CD4-positive, alpha-beta T cell (primary cell): ENCODE results near the gene LMOD1. TPM values are rescaled to one million over a fixed set of nuclear protein-coding genes. Genes with fewer than 3 reads are reported as not detected.

Experiments used
- ATAC-seq: fragments of 200-7000 bp; cut with Tn5 transposase; one replicate; pipeline ENCODE4 v1.10.0; 2022; ENCODE audit warnings: mild to moderate bottlenecking; ENCODE audit not compliant: poor library complexity
- CTCF ChIA-PET: fragments of 350-600 bp; sonication (Branson Sonifier 250); formaldehyde crosslinking; loops from one replicate; lab custom pipeline; 2021; ENCODE audit warnings: antibody characterized with exemption, inconsistent platforms; lab: Charles Lee
- POLR2A ChIA-PET: fragments of 350-600 bp; sonication (Branson Sonifier 250); formaldehyde crosslinking; loops from one replicate; lab custom pipeline; 2021; ENCODE audit warnings: antibody characterized with exemption, inconsistent platforms; lab: Charles Lee
- DNase-seq, 14 experiments: peaks; one replicate each; pipeline ENCODE4 v3.0.0-alpha.2; 2013 to 2020; ENCODE audit warnings: mixed read lengths in 2 of 14
- H3K27ac ChIP-seq, 2 donors: one replicate each; pipeline versions ENCODE4 v1.5.1 to v1.7.0; 2013; ENCODE audit warnings: low read length in 2 of 2, low read depth in 1 of 2, mild to moderate bottlenecking in 1 of 2
- H3K27me3 ChIP-seq, 2 experiments: 1 replicate in 1 of 2; 2 replicates in 1 of 2; pipeline versions ENCODE4 v1.6.1 to v1.7.0; 2013; ENCODE audit warnings: low read length in 2 of 2, control low read depth in 1 of 2, mild to moderate bottlenecking in 1 of 2, moderate library complexity in 1 of 2; ENCODE audit not compliant: insufficient read depth in 2 of 2, control insufficient read depth in 1 of 2
- H3K36me3 ChIP-seq: one replicate; pipeline ENCODE4 v1.6.1; 2013; ENCODE audit warnings: low read length, control low read depth; ENCODE audit not compliant: insufficient read depth
- H3K4me1 ChIP-seq: one replicate; pipeline ENCODE4 v1.6.1; 2013; ENCODE audit warnings: low read length, control low read depth; ENCODE audit not compliant: insufficient read depth
- H3K4me3 ChIP-seq: one replicate; pipeline ENCODE4 v1.5.1; 2013; ENCODE audit warnings: mild to moderate bottlenecking, low read length, moderate library complexity
- H3K9me3 ChIP-seq, 2 experiments: 1 replicate in 1 of 2; 2 replicates in 1 of 2; pipeline versions ENCODE4 v1.6.1 to v1.7.0; 2013; ENCODE audit warnings: low read length in 2 of 2, mild to moderate bottlenecking in 2 of 2, control low read depth in 1 of 2, moderate library complexity in 1 of 2; ENCODE audit not compliant: control insufficient read depth in 1 of 2, insufficient read depth in 1 of 2
- H3K27ac Mint-ChIP-seq: one replicate; pipeline ENCODE4 v1.8.0; 2020; ENCODE audit warnings: mixed read lengths
- H3K27me3 Mint-ChIP-seq: one replicate; pipeline ENCODE4 v1.8.0; 2021; ENCODE audit warnings: mixed read lengths
- H3K36me3 Mint-ChIP-seq: one replicate; pipeline ENCODE4 v1.8.0; 2021; ENCODE audit warnings: low read depth, mixed read lengths
- H3K4me1 Mint-ChIP-seq: one replicate; pipeline ENCODE4 v1.8.0; 2021; ENCODE audit warnings: low read depth, mixed read lengths
- H3K4me3 Mint-ChIP-seq: one replicate; pipeline ENCODE4 v1.8.0; 2020; ENCODE audit warnings: mild to moderate bottlenecking, mixed read lengths
- H3K9me3 Mint-ChIP-seq: one replicate; pipeline ENCODE4 v1.8.0; 2020; ENCODE audit warnings: mixed read lengths
- intact Hi-C, 2 experiments: fragments of 100-400 bp; cut with DNase I in 1 of 2; cut with micrococcal nuclease in 1 of 2; formaldehyde crosslinking; loops; one replicate each; pipeline versions ENCODE4 v1.15.1 to v1.9.0; 2023 to 2025; cut with DNase I, micrococcal nuclease
- total RNA-seq, 174 experiments: library from RNA in 2 of 174; stranded (reverse) in 2 of 174; gene quantifications; one replicate each; pipeline ENCODE4 v1.2.3 and lab custom pipeline; 2021 to 2026
- TF ChIP-seq, protein P1 (sequence below): fragments of 200-600 bp; IDR thresholded peaks from one replicate; pipeline ENCODE4 v1.8.0; 2022; ENCODE audit warnings: antibody characterized with exemption, mild to moderate bottlenecking

Gene LMOD1
- total RNA-seq, 2 experiments from 2014 or later = not detected

- CTCF ChIA-PET = interaction anchor here (0.7 to 1.1 kb wide), 3 partner anchors 15 to 391 kb away, joined by 3 read pairs; no protein-coding TSS in a partner anchor
- no peak overlapping the region for H3K27ac ChIP-seq
- H3K4me3 ChIP-seq = no peak overlapping the region
- Mint-ChIP-seq H3K9me3 (no peaks in the 10 kb centered on the region), H3K27ac (no peak overlapping the region), H3K4me1 (no peaks in the 10 kb centered on the region), H3K27me3 (peaks cover under 1% of the 10 kb centered on the region), H3K36me3 (peaks cover 5% of the 10 kb centered on the region), H3K4me3 (no peak overlapping the region)
- ATAC-seq (no peak), DNase-seq (no peak)
- TF ChIP-seq, protein P1, sequence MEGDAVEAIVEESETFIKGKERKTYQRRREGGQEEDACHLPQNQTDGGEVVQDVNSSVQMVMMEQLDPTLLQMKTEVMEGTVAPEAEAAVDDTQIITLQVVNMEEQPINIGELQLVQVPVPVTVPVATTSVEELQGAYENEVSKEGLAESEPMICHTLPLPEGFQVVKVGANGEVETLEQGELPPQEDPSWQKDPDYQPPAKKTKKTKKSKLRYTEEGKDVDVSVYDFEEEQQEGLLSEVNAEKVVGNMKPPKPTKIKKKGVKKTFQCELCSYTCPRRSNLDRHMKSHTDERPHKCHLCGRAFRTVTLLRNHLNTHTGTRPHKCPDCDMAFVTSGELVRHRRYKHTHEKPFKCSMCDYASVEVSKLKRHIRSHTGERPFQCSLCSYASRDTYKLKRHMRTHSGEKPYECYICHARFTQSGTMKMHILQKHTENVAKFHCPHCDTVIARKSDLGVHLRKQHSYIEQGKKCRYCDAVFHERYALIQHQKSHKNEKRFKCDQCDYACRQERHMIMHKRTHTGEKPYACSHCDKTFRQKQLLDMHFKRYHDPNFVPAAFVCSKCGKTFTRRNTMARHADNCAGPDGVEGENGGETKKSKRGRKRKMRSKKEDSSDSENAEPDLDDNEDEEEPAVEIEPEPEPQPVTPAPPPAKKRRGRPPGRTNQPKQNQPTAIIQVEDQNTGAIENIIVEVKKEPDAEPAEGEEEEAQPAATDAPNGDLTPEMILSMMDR = no peak
- H3K36me3 ChIP-seq = no peaks in the 10 kb centered on the region
- intact Hi-C loops = no loop called here
- H3K27me3 ChIP-seq = no peaks in the 10 kb centered on the region
- H3K4me1 ChIP-seq = no peaks in the 10 kb centered on the region
- H3K9me3 ChIP-seq = no peaks in the 10 kb centered on the region
- POLR2A ChIA-PET = no interaction called here
These were observed 64.7 kb downstream of the LMOD1 start for GRCh38 chr1:201881617-201882016.

DNA sequence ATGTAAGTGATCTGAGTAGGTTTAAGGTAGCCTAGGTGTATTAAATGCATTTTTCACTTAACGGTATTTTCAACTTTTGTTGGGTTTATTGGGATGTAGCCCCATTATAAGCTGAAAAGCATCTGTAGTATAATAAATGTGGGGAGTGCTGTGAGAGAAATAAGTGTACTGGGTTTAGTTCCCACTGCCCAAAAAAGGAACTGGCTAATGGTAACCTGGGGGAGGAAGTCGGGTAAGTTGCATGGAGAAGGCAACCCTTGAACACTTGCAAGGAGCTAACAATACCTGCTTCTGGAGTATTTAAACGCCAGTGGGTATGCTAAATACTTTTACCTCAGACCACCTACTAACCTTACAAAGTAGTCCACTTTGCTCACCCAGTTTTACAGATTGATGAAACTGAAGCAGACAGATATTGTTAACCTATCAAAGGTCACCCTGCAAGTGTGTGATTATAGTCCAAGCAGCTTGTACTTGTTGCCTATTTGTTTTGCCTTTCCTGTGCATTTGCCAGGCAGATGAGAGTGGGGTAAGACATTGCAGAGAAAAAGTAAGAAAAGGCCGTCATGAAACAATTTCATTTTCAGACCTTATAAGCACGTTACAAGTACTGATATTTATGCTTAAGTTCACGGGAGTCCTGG lies 65.3 kb downstream of the LMOD1 start:
- Histone ChIP-seq H3K27me3 (no peaks in the 10 kb centered on the region), H3K27ac (no peak overlapping the region), H3K9me3 (no peaks in the 10 kb centered on the region), H3K4me1 (no peaks in the 10 kb centered on the region), H3K4me3 (no peak overlapping the region), H3K36me3 (peaks cover 5% of the 10 kb centered on the region)
- H3K9me3 Mint-ChIP-seq = no peaks in the 10 kb centered on the region
- no peak overlapping the region for H3K4me3 Mint-ChIP-seq
- ATAC-seq (no peak), DNase-seq (no peak)
- ChIA-PET CTCF (interaction anchor here (1.0 to 1.1 kb wide), 2 partner anchors 15 to 51 kb away, joined by 3 read pairs; no protein-coding TSS in a partner anchor), POLR2A (interaction anchor here (1.0 kb wide), 1 partner anchor 15 kb away, joined by 3 read pairs; no protein-coding TSS in a partner anchor)
- peaks cover 9% of the 10 kb centered on the region for H3K36me3 Mint-ChIP-seq
- H3K4me1 Mint-ChIP-seq = no peaks in the 10 kb centered on the region
- TF ChIP-seq, protein P1 = no peak
- intact Hi-C loops = no loop called here
- no peaks in the 10 kb centered on the region for H3K27me3 Mint-ChIP-seq
- no peak overlapping the region for H3K27ac Mint-ChIP-seq

DNA sequence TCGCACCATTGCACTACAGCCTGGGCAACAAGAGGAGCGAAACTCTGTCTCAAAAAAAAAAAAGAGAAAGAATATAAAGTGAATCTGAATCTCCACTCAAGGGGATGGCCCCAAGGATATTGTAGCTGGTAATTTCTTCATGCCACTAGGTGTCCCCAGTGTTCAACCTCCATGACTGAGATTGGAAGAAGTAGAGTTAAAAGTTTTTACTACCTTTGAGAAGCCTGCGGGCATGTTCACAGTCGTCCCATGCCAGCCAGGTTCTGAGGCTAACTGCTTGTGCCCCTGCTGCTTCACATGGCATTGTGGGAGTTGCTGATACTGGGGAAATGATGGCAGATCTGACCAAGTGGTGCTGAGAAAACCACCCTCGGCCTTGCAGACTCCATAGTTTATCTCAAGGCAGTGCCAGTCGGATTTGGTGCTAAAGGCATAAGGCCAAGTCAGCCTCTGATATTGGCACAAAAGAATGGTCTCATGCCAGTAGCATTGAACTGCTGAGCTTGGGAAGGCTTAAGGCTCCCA lies 68.4 kb downstream of the LMOD1 start:
- intact Hi-C loops = loop anchor here in 1 of 2 experiments (5.0 kb wide), 2 partner anchors 94 to 259 kb away; no protein-coding TSS in a partner anchor
- ATAC-seq (no peak), DNase-seq (peak in 3 of 14 experiments; percentile 15 to 50 (median 46))
- no peaks in the 10 kb centered on the region for H3K4me1 Mint-ChIP-seq
- Histone ChIP-seq H3K4me1 (no peaks in the 10 kb centered on the region), H3K27me3 (no peaks in the 10 kb centered on the region), H3K9me3 (no peaks in the 10 kb centered on the region), H3K4me3 (no peak overlapping the region), H3K27ac (no peak overlapping the region), H3K36me3 (peaks cover 32% of the 10 kb centered on the region)
- CTCF ChIA-PET = interaction anchor here (0.7 to 0.8 kb wide), 4 partner anchors 10 to 94 kb away, joined by 3 to 7 read pairs (median 4); no protein-coding TSS in a partner anchor
- no peak overlapping the region for H3K4me3 Mint-ChIP-seq
- TF ChIP-seq, protein P1 = peak; percentile 63
- H3K27ac Mint-ChIP-seq = peak overlapping the region; percentile 27
- POLR2A ChIA-PET = no interaction called here
- H3K27me3 Mint-ChIP-seq = no peaks in the 10 kb centered on the region
- H3K9me3 Mint-ChIP-seq = no peaks in the 10 kb centered on the region
- peaks cover 33% of the 10 kb centered on the region for H3K36me3 Mint-ChIP-seq
